GM18526 (cell line): ENCODE results near the gene PAX1.

ENCODE experiments used
- POLR2A ChIP-seq: IDR thresholded peaks from 3 replicates; pipeline ENCODE4 v1.6.1; 2011; ENCODE audit not compliant: insufficient read length; ENCODE audit errors: extremely low read depth

PAX1 gene

GRCh38 chr20:21710341-21710740 is 4.9 kb downstream of the PAX1 start:
- no peak for TF ChIP-seq POLR2A

- no peak for TF ChIP-seq POLR2A
These were observed 5.5 kb downstream of the PAX1 start for GRCh38 chr20:21710863-21711431.

- no peak for TF ChIP-seq POLR2A
These were observed 7.1 kb downstream of the PAX1 start for GRCh38 chr20:21712443-21713059.

- no peak for TF ChIP-seq POLR2A
These were observed 8.0 kb downstream of the PAX1 start for GRCh38 chr20:21713470-21713869.

- TF ChIP-seq POLR2A: no peak
These were observed 8.4 kb downstream of the PAX1 start for GRCh38 chr20:21713901-21714296.

- no peak for TF ChIP-seq POLR2A
These were observed 9.1 kb downstream of the PAX1 start for GRCh38 chr20:21714297-21715192.

- TF ChIP-seq POLR2A: no peak
These were observed 9.9 kb downstream of the PAX1 start for GRCh38 chr20:21715193-21715881.

- TF ChIP-seq POLR2A: no peak
These were observed 14.2 kb downstream of the PAX1 start for GRCh38 chr20:21719592-21720214.

GRCh38 chr20:21725892-21726291 is 20.4 kb downstream of the PAX1 start:
- no peak for TF ChIP-seq POLR2A

GRCh38 chr20:21729316-21729715 is 23.9 kb downstream of the PAX1 start:
- TF ChIP-seq POLR2A: no peak

GRCh38 chr20:21739161-21739560 is 33.7 kb downstream of the PAX1 start:
- no peak for TF ChIP-seq POLR2A

GRCh38 chr20:21739682-21740081 is 34.2 kb downstream of the PAX1 start:
- no peak for TF ChIP-seq POLR2A

- no peak for TF ChIP-seq POLR2A
These were observed 35.8 kb downstream of the PAX1 start for GRCh38 chr20:21741266-21741665.

- TF ChIP-seq POLR2A: no peak
These were observed 57.2 kb downstream of the PAX1 start for GRCh38 chr20:21762646-21763045.

GRCh38 chr20:21767200-21767738 is 61.8 kb downstream of the PAX1 start:
- no peak for TF ChIP-seq POLR2A

- TF ChIP-seq POLR2A: no peak
These were observed 62.3 kb downstream of the PAX1 start for GRCh38 chr20:21767739-21768223.
